ENCODE data around the gene KRR1.
A peak's percentile ranks its signal among the peaks of the same experiment; 100 is the strongest.
"Not testable (repeated sequence)": the region's sequence is repeated elsewhere in the genome, so short reads cannot be mapped to it uniquely, and the experiment has no call there.

The KRR1 gene

DNA sequence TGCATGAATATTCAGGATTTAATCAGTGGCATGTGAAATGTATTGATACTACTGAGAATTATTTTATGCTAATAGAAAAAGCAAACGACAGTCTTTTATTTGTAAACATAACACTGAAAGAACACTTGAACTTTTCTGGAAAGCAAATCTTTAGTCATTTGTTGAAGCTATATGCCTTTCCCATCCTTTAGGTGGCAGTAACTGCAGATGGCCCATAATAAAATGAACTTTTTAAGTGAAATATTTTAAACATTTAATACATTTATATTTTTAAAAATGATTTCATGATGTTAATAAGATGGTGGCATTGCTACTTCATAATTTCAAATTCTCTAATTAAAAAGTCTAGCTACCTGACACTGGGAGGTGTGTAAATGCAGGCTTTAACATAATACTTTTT, 13.9 kb upstream of the KRR1 start:
- no peak for DNase-seq (ENCODE audit: low spot score)

GRCh38 chr12:75522124-75522523, 10.7 kb upstream of the KRR1 start:
- not testable (repeated sequence) for DNase-seq (ENCODE audit: low spot score)

DNA sequence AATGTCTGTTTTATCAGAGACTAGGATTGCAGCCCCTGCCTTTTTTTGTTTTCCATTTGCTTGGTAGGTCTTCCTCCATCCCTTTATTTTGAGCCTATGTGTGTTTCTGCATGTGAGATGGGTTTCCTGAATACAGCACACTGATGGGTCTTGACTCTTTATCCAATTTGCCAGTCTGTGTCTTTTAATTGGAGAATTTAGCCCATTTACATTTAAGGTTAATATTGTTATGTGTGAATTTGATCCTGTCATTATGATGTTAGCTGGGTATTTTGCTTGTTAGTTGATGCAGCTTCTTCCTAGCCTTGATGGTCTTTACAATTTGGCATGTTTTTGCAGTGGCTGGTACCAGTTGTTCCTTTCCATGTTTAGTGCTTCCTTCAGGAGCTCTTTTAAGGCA, 9.8 kb upstream of the KRR1 start:
- not testable (repeated sequence) for DNase-seq (ENCODE audit: low spot score)

DNA sequence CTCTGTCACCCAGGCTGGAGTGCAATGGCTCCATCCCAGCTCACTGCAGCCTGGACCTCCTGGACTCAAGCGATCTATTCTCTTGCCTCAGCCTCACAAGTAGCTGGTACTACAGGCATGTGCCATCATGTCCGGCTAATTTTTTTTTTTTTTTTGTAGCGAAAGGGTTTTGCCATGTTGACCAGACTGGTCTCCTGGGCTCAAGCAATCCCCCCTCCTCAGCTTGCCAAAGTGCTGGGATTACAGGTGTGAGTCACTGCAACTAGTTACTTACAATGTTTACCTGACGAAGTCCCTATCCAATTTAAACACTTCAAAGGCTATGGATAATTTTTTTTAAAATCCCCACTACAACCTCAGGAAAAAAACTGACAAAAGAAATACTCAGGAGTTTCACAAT, 1.8 kb downstream of the KRR1 start:
- DNase-seq (ENCODE audit: low spot score) = no peak

GRCh38 chr12:75508159-75508558, 3.2 kb downstream of the KRR1 start:
- no peak for DNase-seq (ENCODE audit: low spot score)

DNA sequence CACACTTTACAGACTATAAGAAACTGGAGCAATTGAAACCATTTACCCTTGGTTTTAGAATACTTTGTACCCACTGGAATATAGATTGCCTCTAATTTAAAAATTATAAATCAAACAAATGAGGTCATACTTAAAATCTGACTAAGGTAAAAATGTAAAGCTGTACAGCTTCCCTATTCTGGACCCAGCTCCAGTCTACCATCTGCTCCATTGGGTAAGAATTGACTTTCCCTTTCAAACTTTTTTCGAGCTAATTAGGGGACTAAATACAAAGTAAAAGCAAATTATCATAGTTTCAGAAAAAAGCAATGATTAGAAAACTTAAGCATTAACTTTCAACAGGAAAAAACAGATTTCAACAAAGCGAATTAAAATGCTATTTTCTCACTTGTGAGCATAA, 4.3 kb downstream of the KRR1 start:
- DNase-seq (ENCODE audit: low spot score) = no peak

DNA sequence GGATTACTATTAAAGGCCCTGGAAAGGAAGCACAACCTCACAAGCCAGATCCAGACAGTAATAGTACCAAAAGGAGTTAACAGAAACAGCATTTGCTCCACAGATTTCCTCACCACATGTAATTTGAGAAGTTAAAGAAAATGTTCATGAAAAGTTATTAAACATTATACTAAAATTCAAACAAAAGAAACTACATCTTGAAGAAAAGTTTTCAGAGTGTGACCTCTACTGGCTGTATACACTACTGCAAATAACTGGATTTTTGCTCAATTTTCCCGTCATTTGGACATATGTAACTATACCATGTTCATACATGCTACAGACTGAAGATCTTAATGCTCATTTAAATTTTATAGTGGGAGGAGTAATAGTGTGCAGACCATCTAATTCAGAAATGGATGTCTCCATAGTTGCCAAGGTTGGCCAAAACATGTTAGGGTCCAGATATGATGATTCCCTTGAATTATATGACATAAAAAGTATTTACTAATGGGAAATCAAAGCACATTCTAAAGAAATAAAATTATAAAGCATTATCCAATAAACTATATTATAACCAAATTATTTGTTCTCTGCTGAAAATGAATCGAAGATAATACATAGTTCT, 5.6 kb downstream of the KRR1 start:
- DNase-seq (ENCODE audit: low spot score) = no peak

DNA sequence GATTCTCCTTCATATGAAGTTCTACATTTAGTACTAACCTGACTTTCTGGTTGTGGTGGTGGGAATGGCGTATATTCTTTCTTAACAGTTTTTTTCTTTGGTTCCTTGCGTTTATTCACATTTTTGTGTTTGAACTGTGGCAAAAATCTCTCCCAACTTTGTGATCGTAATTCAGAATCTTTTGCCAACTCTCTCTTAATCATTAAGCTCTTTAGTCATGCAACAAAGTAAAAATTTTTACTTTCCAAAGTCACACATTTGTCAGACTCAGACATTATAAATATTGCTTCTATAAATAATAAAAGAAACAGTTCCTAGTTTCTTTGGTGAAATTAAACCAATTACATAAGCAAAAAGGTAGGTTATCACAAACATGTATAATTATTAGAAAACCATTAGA, 7.5 kb downstream of the KRR1 start:
- no peak for DNase-seq (ENCODE audit: low spot score)

- DNase-seq (ENCODE audit: low spot score) = no peak
These were observed 8.0 kb downstream of the KRR1 start for GRCh38 chr12:75503459-75503858.

DNA sequence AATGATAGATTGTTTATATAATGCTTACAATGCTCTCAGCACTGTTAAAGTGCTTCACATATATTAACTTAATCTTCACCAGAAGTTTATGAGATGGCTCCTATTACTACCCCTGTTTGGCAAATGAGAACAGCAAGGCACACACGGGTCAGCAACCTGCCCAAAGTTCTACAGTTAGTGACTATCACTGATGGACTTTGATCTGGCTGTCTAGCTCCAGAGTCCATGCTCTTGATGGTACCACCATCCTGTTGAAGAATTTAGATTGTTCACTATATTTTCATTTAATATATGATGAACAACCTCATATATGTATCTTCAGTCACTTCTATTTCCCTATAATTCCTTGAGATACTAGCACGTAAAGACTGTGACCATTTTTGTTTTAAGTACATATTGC, 20.2 kb downstream of the KRR1 start:
- no peak for DNase-seq (ENCODE audit: low spot score)

- no peak for DNase-seq (ENCODE audit: low spot score)
These were observed 21.7 kb downstream of the KRR1 start for GRCh38 chr12:75489613-75490210.

- DNase-seq (ENCODE audit: low spot score) = no peak
These were observed 22.2 kb downstream of the KRR1 start for GRCh38 chr12:75489187-75489586.

DNA sequence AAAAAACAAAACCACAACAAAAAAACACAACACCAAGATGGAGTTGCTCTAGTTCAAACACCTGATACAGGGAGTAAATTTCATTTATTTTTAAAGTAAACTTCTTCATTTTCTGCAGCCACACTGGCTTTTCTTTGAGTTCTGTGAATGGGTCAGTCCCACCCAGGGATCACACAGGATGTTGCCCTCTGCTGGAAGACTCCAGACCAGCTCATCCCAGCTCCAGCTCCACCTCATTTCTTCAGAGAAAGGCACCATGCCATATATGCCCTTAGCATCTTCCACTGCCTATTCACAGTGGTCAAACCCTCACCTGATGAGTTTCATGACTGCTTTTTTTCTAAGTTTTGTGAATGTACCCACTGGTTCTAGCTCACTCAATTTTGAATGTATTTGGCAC, 22.9 kb downstream of the KRR1 start:
- peak; percentile 34 for DNase-seq (ENCODE audit: low spot score)

- no peak for DNase-seq (ENCODE audit: low spot score)
These were observed 24.1 kb downstream of the KRR1 start for GRCh38 chr12:75487308-75487707.

GRCh38 chr12:75484450-75484849, 27.0 kb downstream of the KRR1 start:
- not testable (repeated sequence) for DNase-seq (ENCODE audit: low spot score)

GRCh38 chr12:75483431-75483830, 28.0 kb downstream of the KRR1 start:
- DNase-seq (ENCODE audit: low spot score) = no peak

- DNase-seq (ENCODE audit: low spot score) = no peak
These were observed 28.8 kb downstream of the KRR1 start for GRCh38 chr12:75482646-75483045.

DNA sequence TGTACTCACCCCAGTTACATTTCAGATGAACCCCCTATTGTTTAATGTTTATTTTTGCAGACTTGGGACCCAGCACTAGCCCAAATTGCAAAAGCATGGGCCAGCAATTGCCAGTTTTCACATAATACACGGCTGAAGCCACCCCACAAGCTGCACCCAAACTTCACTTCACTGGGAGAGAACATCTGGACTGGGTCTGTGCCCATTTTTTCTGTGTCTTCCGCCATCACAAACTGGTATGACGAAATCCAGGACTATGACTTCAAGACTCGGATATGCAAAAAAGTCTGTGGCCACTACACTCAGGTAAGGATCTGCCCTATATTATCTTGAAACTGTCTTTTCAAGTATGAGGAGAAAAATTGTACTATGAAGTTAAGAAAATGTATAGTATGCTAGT, 29.6 kb downstream of the KRR1 start:
- no peak for DNase-seq (ENCODE audit: low spot score)

- no peak for DNase-seq (ENCODE audit: low spot score)
These were observed 30.2 kb downstream of the KRR1 start for GRCh38 chr12:75481013-75481705.

- DNase-seq (ENCODE audit: low spot score) = peak; percentile 68
These were observed 30.9 kb downstream of the KRR1 start, which contains the start of gene GLIPR1 for GRCh38 chr12:75480469-75480949. Gene GLIPR1, plus strand, starts transcription at chr12:75480755. Its CDS starts 126 bp downstream, at chr12:75480881.

- no peak for DNase-seq (ENCODE audit: low spot score)
These were observed 31.4 kb downstream of the KRR1 start for GRCh38 chr12:75479963-75480461.

- DNase-seq (ENCODE audit: low spot score) = no peak
These were observed 33.2 kb downstream of the KRR1 start for GRCh38 chr12:75478116-75478794.

- DNase-seq (ENCODE audit: low spot score) = no peak
These were observed 34.3 kb downstream of the KRR1 start for GRCh38 chr12:75477137-75477536.
